Measurements from ENCODE around the gene PDGFC.

PDGFC gene

GRCh38 chr4:156792462-156793085 is 179.0 kb downstream of the PDGFC start:
- H3K9me3 ChIP-seq (ENCODE audit: insufficient read depth, low read depth, low read length): no peaks in the 10 kb centered on the region
- H3K36me3 ChIP-seq (ENCODE audit: insufficient read depth, low read depth, low read length): no peaks in the 10 kb centered on the region
- H3K9ac ChIP-seq (ENCODE audit: low read depth, low read length): no peak overlapping the region
- no peaks in the 10 kb centered on the region for H3K27me3 ChIP-seq (ENCODE audit: insufficient read depth, low read length)
- no peak overlapping the region for H3K4me3 ChIP-seq (ENCODE audit: low read length)
- no peak overlapping the region for H3K27ac ChIP-seq (ENCODE audit: low read length)
- peaks cover 3% of the 10 kb centered on the region; the same call in 1 of the 2 replicates for H3K4me1 ChIP-seq (ENCODE audit: insufficient read depth, low read length)

DNA sequence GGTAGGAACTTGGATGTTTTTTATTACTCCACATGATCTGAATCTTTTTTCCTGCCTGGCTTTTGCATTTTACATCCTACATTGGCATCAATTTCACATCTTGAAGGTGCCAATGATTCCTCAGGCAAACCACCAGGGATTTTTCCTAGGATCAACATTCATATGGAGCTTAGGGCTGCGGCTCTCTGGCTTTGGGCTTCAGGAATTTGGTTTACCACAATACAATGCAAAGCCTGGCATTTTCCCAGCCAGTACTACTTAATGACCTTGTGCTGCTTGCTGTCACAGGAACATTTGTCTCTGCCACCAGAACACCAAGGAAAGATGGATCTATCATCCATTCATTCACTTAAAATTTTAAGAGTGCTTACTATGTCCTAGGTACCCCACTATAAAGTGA is 180.7 kb downstream of the PDGFC start:
- H3K36me3 ChIP-seq (ENCODE audit: insufficient read depth, low read depth, low read length): no peaks in the 10 kb centered on the region
- no peaks in the 10 kb centered on the region for H3K9me3 ChIP-seq (ENCODE audit: insufficient read depth, low read depth, low read length)
- H3K4me1 ChIP-seq (ENCODE audit: insufficient read depth, low read length): peaks cover 3% of the 10 kb centered on the region; the same call in 1 of the 2 replicates
- H3K27ac ChIP-seq (ENCODE audit: low read length): no peak overlapping the region
- no peaks in the 10 kb centered on the region for H3K27me3 ChIP-seq (ENCODE audit: insufficient read depth, low read length)
- no peak overlapping the region for H3K9ac ChIP-seq (ENCODE audit: low read depth, low read length)
- no peak overlapping the region for H3K4me3 ChIP-seq (ENCODE audit: low read length)

DNA sequence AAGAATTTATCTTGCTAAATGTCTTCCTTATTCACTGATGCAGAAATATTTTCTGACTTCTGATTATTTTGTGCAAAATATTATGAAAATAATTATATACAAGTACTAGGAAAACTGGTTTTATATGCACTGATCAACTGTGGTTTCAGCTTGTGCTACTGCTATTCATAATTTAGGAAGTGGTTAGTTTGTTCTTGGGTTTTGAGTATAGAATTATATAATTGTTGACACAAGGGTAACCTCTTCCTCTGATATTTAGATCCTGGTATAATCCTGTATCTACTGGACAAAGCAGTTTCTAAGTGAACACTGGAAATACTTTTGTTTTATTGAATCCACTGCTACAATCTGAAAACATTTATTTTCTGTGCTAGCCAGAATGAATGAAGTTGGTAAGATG is 182.8 kb downstream of the PDGFC start:
- no peaks in the 10 kb centered on the region for H3K9me3 ChIP-seq (ENCODE audit: insufficient read depth, low read depth, low read length)

DNA sequence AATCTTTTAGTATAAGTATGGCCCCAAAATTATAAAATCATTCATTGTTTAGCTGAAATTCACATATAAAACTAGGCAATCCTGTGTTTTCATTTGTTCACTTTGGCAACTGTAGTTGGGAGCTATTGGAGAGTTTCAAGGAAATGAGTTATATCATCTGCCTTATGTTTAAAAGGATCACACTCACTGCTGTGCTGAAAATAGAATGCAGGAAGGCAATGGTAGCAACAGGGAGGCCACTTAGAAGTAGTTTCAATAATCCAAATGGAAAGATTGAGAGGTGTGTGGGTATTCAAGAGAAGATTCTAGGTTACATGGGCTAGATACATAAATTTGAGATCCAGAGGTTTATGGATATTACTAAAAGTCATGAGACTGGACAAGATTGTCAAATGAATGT is 184.9 kb downstream of the PDGFC start:
- Histone ChIP-seq H3K27me3 (ENCODE audit: insufficient read depth, low read length) (no peaks in the 10 kb centered on the region), H3K9me3 (ENCODE audit: insufficient read depth, low read depth, low read length) (no peaks in the 10 kb centered on the region), H3K36me3 (ENCODE audit: insufficient read depth, low read depth, low read length) (no peaks in the 10 kb centered on the region), H3K4me1 (ENCODE audit: insufficient read depth, low read length) (no peaks in the 10 kb centered on the region), H3K9ac (ENCODE audit: low read depth, low read length) (no peak overlapping the region), H3K27ac (ENCODE audit: low read length) (no peak overlapping the region), H3K4me3 (ENCODE audit: low read length) (no peak overlapping the region)

More for the DNA sequence above, 182.8 kb downstream of the PDGFC start:
- Histone ChIP-seq H3K4me3 (ENCODE audit: low read length) (no peak overlapping the region), H3K9ac (ENCODE audit: low read depth, low read length) (no peak overlapping the region), H3K27ac (ENCODE audit: low read length) (no peak overlapping the region), H3K27me3 (ENCODE audit: insufficient read depth, low read length) (no peaks in the 10 kb centered on the region), H3K36me3 (ENCODE audit: insufficient read depth, low read depth, low read length) (no peaks in the 10 kb centered on the region), H3K4me1 (ENCODE audit: insufficient read depth, low read length) (peaks cover 3% of the 10 kb centered on the region; the same call in 1 of the 2 replicates)

DNA sequence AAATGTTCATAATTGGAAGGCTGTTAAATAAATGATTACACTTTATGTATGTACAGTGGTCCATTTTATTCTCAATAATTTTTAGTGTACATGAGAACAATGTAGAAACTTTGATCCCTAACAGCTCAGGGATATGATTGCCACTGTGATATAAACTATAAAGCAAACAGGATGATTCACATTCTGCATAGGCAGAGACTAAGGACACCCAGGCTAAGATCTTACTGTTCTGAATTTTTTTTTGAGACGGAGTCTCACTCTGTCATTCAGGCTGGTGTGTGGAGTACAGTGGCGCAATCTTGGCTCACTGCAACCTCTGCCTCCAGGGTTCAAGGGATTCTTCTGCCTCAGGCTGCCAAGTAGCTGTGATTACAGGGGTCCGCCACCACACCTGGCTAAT is 186.6 kb downstream of the PDGFC start:
- Histone ChIP-seq H3K4me1 (ENCODE audit: insufficient read depth, low read length) (no peaks in the 10 kb centered on the region), H3K4me3 (ENCODE audit: low read length) (no peak overlapping the region), H3K27ac (ENCODE audit: low read length) (no peak overlapping the region), H3K27me3 (ENCODE audit: insufficient read depth, low read length) (no peaks in the 10 kb centered on the region), H3K9me3 (ENCODE audit: insufficient read depth, low read depth, low read length) (no peaks in the 10 kb centered on the region), H3K36me3 (ENCODE audit: insufficient read depth, low read depth, low read length) (no peaks in the 10 kb centered on the region), H3K9ac (ENCODE audit: low read depth, low read length) (no peak overlapping the region)

DNA sequence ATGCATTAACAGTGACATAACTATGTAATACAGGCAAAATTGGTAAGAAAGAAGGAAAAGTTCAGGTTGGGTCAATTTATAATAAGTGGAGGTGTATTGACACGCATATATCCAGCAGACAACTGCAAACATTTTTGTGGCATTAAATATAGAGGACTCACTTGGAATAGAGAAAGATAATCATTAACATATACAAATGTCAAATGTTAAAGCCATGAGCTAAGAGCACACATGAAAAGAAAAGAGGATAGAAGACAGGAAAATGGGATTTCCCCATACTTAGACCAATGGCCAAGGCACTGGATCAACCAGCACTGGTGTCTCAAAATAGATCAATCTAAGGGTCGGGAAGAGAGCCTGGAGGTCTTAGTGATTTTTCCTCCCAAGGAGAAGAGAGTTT is 187.6 kb downstream of the PDGFC start:
- Histone ChIP-seq H3K9ac (ENCODE audit: low read depth, low read length) (no peak overlapping the region), H3K27ac (ENCODE audit: low read length) (no peak overlapping the region), H3K9me3 (ENCODE audit: insufficient read depth, low read depth, low read length) (no peaks in the 10 kb centered on the region), H3K4me3 (ENCODE audit: low read length) (no peak overlapping the region), H3K27me3 (ENCODE audit: insufficient read depth, low read length) (no peaks in the 10 kb centered on the region), H3K36me3 (ENCODE audit: insufficient read depth, low read depth, low read length) (no peaks in the 10 kb centered on the region), H3K4me1 (ENCODE audit: insufficient read depth, low read length) (no peaks in the 10 kb centered on the region)

DNA sequence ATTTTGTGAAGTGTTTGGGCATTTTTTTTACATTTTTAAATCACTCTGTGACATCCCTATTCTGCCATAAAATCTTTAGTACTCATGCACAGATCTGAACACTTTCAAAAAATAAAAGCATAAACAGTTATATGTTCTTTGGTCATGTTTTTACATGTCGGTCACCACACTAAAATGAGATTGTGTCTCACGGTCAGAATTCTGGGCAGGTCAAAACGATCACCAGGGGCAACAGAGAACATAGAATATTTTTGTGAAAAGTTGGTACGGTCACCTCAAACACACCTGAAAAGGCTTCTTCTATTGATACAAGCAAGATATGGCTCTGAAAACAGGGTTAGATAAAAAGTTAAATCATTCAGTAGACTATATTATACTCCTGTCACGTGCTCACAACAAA is 189.1 kb downstream of the PDGFC start:
- no peak overlapping the region for H3K9ac ChIP-seq (ENCODE audit: low read depth, low read length)
- H3K27me3 ChIP-seq (ENCODE audit: insufficient read depth, low read length): no peaks in the 10 kb centered on the region
- H3K4me1 ChIP-seq (ENCODE audit: insufficient read depth, low read length): no peaks in the 10 kb centered on the region
- no peaks in the 10 kb centered on the region for H3K36me3 ChIP-seq (ENCODE audit: insufficient read depth, low read depth, low read length)
- no peak overlapping the region for H3K27ac ChIP-seq (ENCODE audit: low read length)
- H3K9me3 ChIP-seq (ENCODE audit: insufficient read depth, low read depth, low read length): no peaks in the 10 kb centered on the region
- H3K4me3 ChIP-seq (ENCODE audit: low read length): no peak overlapping the region

GRCh38 chr4:156781852-156782251 is 189.7 kb downstream of the PDGFC start:
- H3K27ac ChIP-seq (ENCODE audit: low read length): no peak overlapping the region
- H3K27me3 ChIP-seq (ENCODE audit: insufficient read depth, low read length): no peaks in the 10 kb centered on the region
- H3K4me3 ChIP-seq (ENCODE audit: low read length): no peak overlapping the region
- no peaks in the 10 kb centered on the region for H3K36me3 ChIP-seq (ENCODE audit: insufficient read depth, low read depth, low read length)
- no peaks in the 10 kb centered on the region for H3K9me3 ChIP-seq (ENCODE audit: insufficient read depth, low read depth, low read length)
- H3K4me1 ChIP-seq (ENCODE audit: insufficient read depth, low read length): no peaks in the 10 kb centered on the region
- no peak overlapping the region for H3K9ac ChIP-seq (ENCODE audit: low read depth, low read length)

DNA sequence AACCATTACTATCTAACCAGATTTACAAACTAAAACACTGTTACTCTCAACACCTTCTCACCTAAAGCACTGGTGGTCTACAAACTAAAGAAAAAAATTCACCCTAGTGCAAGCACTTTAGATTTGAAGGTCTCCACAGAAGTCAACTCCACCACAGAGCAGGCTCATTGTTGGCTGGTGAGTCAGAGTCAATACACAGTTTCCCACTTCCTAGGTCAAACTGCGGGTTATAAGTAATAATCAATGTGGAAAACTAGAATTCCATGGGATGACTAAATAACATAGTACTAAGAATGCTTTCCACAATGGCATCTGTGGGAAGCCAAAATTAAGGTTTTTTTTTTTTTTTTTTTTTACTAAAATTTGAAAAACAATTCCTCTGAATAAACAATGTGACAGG is 191.8 kb downstream of the PDGFC start:
- H3K36me3 ChIP-seq (ENCODE audit: insufficient read depth, low read depth, low read length): no peaks in the 10 kb centered on the region
- no peak overlapping the region for H3K27ac ChIP-seq (ENCODE audit: low read length)
- H3K27me3 ChIP-seq (ENCODE audit: insufficient read depth, low read length): no peaks in the 10 kb centered on the region
- H3K4me1 ChIP-seq (ENCODE audit: insufficient read depth, low read length): no peaks in the 10 kb centered on the region
- no peak overlapping the region for H3K4me3 ChIP-seq (ENCODE audit: low read length)
- no peaks in the 10 kb centered on the region for H3K9me3 ChIP-seq (ENCODE audit: insufficient read depth, low read depth, low read length)
- no peak overlapping the region for H3K9ac ChIP-seq (ENCODE audit: low read depth, low read length)

- 0 out of 2 replicates have a peak, but pooled peaks cover 3% of the 10 kb centered on the region for H3K4me1 ChIP-seq (ENCODE audit: insufficient read depth, low read length)
- no peaks in the 10 kb centered on the region for H3K27me3 ChIP-seq (ENCODE audit: insufficient read depth, low read length)
- no peaks in the 10 kb centered on the region for H3K9me3 ChIP-seq (ENCODE audit: insufficient read depth, low read depth, low read length)
- H3K9ac ChIP-seq (ENCODE audit: low read depth, low read length): no peak overlapping the region
- H3K36me3 ChIP-seq (ENCODE audit: insufficient read depth, low read depth, low read length): no peaks in the 10 kb centered on the region
- no peak overlapping the region for H3K27ac ChIP-seq (ENCODE audit: low read length)
- H3K4me3 ChIP-seq (ENCODE audit: low read length): no peak overlapping the region
Observed at GRCh38 chr4:156779042-156779441, 192.6 kb downstream of the PDGFC start.

DNA sequence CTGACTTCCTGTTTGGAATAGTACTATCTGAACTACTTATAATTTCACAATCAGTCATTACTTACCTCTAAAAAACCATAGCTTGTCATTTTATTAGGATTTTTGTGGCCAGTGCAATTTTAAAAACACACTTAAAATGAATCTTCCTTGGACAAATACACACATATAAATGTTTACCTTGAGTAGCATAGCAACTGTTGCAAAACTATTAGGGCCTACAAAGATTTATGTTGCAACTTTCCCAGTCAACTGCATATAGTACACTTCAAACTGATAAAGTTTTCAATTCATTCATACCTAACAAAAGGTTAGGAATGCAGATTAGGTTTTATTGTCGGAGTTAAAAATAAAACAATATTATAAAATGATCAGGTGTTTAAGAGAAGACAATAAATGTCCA is 193.0 kb downstream of the PDGFC start:
- Histone ChIP-seq H3K9ac (ENCODE audit: low read depth, low read length) (no peak overlapping the region), H3K9me3 (ENCODE audit: insufficient read depth, low read depth, low read length) (no peaks in the 10 kb centered on the region), H3K36me3 (ENCODE audit: insufficient read depth, low read depth, low read length) (no peaks in the 10 kb centered on the region), H3K4me1 (ENCODE audit: insufficient read depth, low read length) (0 out of 2 replicates have a peak, but pooled peaks cover 4% of the 10 kb centered on the region), H3K4me3 (ENCODE audit: low read length) (no peak overlapping the region), H3K27ac (ENCODE audit: low read length) (no peak overlapping the region), H3K27me3 (ENCODE audit: insufficient read depth, low read length) (no peaks in the 10 kb centered on the region)

DNA sequence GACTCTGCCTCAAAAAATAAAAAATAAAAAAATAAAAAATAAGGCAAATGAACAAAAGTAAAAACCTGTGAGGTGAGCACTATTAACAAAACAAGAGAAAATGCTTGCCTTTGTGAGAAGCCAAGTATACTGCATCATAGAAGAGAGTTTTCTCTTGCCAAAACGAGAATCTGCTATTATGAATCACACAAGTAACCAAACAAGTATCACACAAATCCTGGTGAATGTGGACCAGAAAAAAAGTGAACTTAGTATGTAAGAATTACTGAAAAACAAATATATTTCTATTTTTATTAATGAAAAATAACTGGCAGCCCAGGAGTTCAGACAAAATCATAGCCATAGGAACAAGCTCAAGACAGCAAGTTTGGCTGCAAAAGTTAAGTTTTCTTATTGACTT is 193.5 kb downstream of the PDGFC start:
- Histone ChIP-seq H3K9ac (ENCODE audit: low read depth, low read length) (no peak overlapping the region), H3K4me1 (ENCODE audit: insufficient read depth, low read length) (0 out of 2 replicates have a peak, but pooled peaks cover 4% of the 10 kb centered on the region), H3K27me3 (ENCODE audit: insufficient read depth, low read length) (no peaks in the 10 kb centered on the region), H3K9me3 (ENCODE audit: insufficient read depth, low read depth, low read length) (no peaks in the 10 kb centered on the region), H3K27ac (ENCODE audit: low read length) (no peak overlapping the region), H3K36me3 (ENCODE audit: insufficient read depth, low read depth, low read length) (no peaks in the 10 kb centered on the region), H3K4me3 (ENCODE audit: low read length) (no peak overlapping the region)

Measured in iPS-20b (cell line).